H1 (cell line): ENCODE data around the gene UPF2. TPM values are rescaled to one million over a fixed set of nuclear protein-coding genes. Genes with fewer than 3 reads are reported as not detected.

ENCODE experiments used
- CBX8 ChIP-seq: fragments of 300-800, 300-1000 bp; sonication (generic); IDR thresholded peaks from 2 replicates; pipeline ENCODE4 v1.7.1; 2016; ENCODE audit warnings: low read depth, low read length, borderline replicate concordance
- CEBPB ChIP-seq: IDR thresholded peaks from 2 replicates; pipeline ENCODE4 v1.6.1; 2012; ENCODE audit warnings: low read depth, low read length
- JUN ChIP-seq: IDR thresholded peaks from 2 replicates; pipeline ENCODE4 v1.6.1; 2011; ENCODE audit warnings: low read depth, mild to moderate bottlenecking, improper control_type of control experiment, low read length
- PHF8 ChIP-seq: fragments of 200-600 bp; sonication (generic); conservative IDR thresholded peaks from 2 replicates; pipeline ENCODE4 v1.7.1; 2012; ENCODE audit warnings: low read depth, mild to moderate bottlenecking, inconsistent platforms, low read length, moderate library complexity
- RBBP5 ChIP-seq: IDR thresholded peaks from 2 replicates; pipeline ENCODE4 v1.7.1; 2012; ENCODE audit warnings: low read depth, mild to moderate bottlenecking, inconsistent platforms, low read length, moderate library complexity, borderline replicate concordance
- RNF2 ChIP-seq: fragments of 200-900, 300-1000 bp; sonication (generic); IDR thresholded peaks from 2 replicates; pipeline ENCODE4 v1.7.1; 2016; ENCODE audit warnings: borderline replicate concordance, low read depth, mild to moderate bottlenecking, antibody characterized with exemption, low read length; ENCODE audit not compliant: poor library complexity, severe bottlenecking; ENCODE audit errors: missing control alignments
- polyA plus RNA-seq, 7 experiments: library from polyadenylated mRNA; depleted of rRNA in 3 of 7; stranded (reverse) in 5 of 7; unstranded in 2 of 7; fragments of >200 nt in 5 of 7; fragments of 200-250 nt in 2 of 7; gene quantifications; 1 replicate in 5 of 7; 2 replicates in 1 of 7; 4 replicates in 1 of 7; pipeline versions ENCODE4 v1.2.1 to v1.2.3, GENCODE V29; 2011 to 2013; ENCODE audit warnings: missing spikeins in 2 of 7, mixed read lengths in 2 of 7
- total RNA-seq: library from RNA; stranded (reverse); fragmentation: NEBNext Ultra II Directional; extraction: Animal tissue kit (Norgen Biotek cat#: 25700); gene quantifications from 2 replicates; pipeline ENCODE4 v1.2.1, GENCODE V29; 2021
- TF ChIP-seq, protein P1 (sequence below), 3 experiments: IDR thresholded peaks; 1 replicate in 2 of 3; 2 replicates in 1 of 3; pipeline versions ENCODE4 v1.5.1 to v1.6.1; 2011; ENCODE audit warnings: low read length in 3 of 3, mild to moderate bottlenecking in 3 of 3, inconsistent platforms in 2 of 3, low read depth in 1 of 3, moderate library complexity in 1 of 3; ENCODE audit not compliant: insufficient read depth in 1 of 3; ENCODE audit errors: control extremely low read depth in 1 of 3
- TF ChIP-seq, protein P2 (sequence below): IDR thresholded peaks from 2 replicates; pipeline ENCODE4 v1.6.1; 2012; ENCODE audit warnings: inconsistent platforms

UPF2 gene
- total and polyA plus RNA-seq, 2 of the 8 experiments (the other 6 are each of a cell fraction or from before 2014, with no cell fraction given): 6.2 to 32.8 TPM

DNA sequence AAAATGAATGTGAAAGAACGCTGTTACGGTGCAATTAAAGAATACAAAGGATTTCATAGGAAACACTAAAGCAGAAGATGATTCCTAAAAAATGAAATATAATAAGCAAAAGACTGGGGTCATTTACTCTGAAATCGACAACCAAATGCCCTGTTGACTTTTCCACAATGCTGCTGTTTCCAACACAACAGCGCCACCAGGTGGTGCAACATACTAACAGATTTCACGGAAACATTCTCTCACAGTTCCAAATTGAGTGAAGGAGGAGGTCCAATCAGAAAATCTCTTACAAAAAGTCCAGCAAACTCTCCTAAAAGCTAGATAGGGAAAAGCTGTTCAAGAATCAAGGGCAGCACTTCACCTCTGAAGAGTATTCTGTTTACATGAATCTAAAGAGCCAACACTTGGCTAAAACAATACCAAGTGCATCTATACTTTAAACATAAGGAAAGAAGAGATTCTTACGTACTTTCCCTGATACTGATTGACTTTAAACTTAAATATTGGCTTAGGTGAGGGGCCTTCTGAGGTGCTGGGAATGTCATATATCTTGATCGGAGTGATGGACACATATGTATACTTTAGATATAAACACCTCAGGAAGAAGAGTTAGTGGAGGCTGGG is 55.9 kb downstream of the UPF2 start (continued):
- TF ChIP-seq, protein P1, sequence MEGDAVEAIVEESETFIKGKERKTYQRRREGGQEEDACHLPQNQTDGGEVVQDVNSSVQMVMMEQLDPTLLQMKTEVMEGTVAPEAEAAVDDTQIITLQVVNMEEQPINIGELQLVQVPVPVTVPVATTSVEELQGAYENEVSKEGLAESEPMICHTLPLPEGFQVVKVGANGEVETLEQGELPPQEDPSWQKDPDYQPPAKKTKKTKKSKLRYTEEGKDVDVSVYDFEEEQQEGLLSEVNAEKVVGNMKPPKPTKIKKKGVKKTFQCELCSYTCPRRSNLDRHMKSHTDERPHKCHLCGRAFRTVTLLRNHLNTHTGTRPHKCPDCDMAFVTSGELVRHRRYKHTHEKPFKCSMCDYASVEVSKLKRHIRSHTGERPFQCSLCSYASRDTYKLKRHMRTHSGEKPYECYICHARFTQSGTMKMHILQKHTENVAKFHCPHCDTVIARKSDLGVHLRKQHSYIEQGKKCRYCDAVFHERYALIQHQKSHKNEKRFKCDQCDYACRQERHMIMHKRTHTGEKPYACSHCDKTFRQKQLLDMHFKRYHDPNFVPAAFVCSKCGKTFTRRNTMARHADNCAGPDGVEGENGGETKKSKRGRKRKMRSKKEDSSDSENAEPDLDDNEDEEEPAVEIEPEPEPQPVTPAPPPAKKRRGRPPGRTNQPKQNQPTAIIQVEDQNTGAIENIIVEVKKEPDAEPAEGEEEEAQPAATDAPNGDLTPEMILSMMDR (IDR thresholded peaks at IDR 0.05; ENCODE audit: control extremely low read depth in 1 of 3, insufficient read depth in 1 of 3, low read depth in 1 of 3, low read length in 3 of 3): peak; percentile 37 to 90 (median 82)
- TF ChIP-seq RBBP5 (no peak), CEBPB (0 out of 2 replicates have a peak, but pooled peaks have one; percentile 28), RNF2 (no peak), JUN (no peak), CBX8 (no peak), PHF8 (no peak)
- TF ChIP-seq, protein P2, sequence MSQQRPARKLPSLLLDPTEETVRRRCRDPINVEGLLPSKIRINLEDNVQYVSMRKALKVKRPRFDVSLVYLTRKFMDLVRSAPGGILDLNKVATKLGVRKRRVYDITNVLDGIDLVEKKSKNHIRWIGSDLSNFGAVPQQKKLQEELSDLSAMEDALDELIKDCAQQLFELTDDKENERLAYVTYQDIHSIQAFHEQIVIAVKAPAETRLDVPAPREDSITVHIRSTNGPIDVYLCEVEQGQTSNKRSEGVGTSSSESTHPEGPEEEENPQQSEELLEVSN: no peak
